ENCODE data around the gene TCN2.

The TCN2 gene

GRCh38 chr22:30646518-30647160 is 39.7 kb downstream of the TCN2 start:
- H3K27ac ChIP-seq: no peak overlapping the region
- TF ChIP-seq CTCF (IDR thresholded peaks at IDR 0.05): no peak
- no peak overlapping the region for H3K4me3 ChIP-seq
- DNase-seq (ENCODE audit: low spot score): no peak

- no peak for DNase-seq (ENCODE audit: low spot score)
- no peak overlapping the region for H3K4me3 ChIP-seq
- no peak for TF ChIP-seq CTCF (IDR thresholded peaks at IDR 0.05)
- no peak overlapping the region for H3K27ac ChIP-seq
Observed at GRCh38 chr22:30647536-30647935, 40.6 kb downstream of the TCN2 start.

GRCh38 chr22:30648825-30649224 is 41.9 kb downstream of the TCN2 start:
- Histone ChIP-seq H3K27ac (no peak overlapping the region), H3K4me3 (no peak overlapping the region)
- DNase-seq (ENCODE audit: low spot score): no peak
- TF ChIP-seq CTCF (IDR thresholded peaks at IDR 0.05): no peak

- no peak for TF ChIP-seq CTCF (IDR thresholded peaks at IDR 0.05)
- Histone ChIP-seq H3K4me3 (no peak overlapping the region), H3K27ac (peak overlapping the region in 1 of 2 donors; percentile 32)
- DNase-seq (ENCODE audit: low spot score): no peak
Observed at GRCh38 chr22:30649430-30650007, 42.5 kb downstream of the TCN2 start.

- Histone ChIP-seq H3K4me3 (no peak overlapping the region), H3K27ac (no peak overlapping the region)
- no peak for TF ChIP-seq CTCF (IDR thresholded peaks at IDR 0.05)
- no peak for DNase-seq (ENCODE audit: low spot score)
Observed at GRCh38 chr22:30650508-30651116, 43.6 kb downstream of the TCN2 start.

- H3K27ac ChIP-seq: no peak overlapping the region
- no peak for TF ChIP-seq CTCF (IDR thresholded peaks at IDR 0.05)
- H3K4me3 ChIP-seq: no peak overlapping the region
- DNase-seq (ENCODE audit: low spot score): no peak
Observed at GRCh38 chr22:30652852-30653251, 45.9 kb downstream of the TCN2 start.

GRCh38 chr22:30654361-30654760 is 47.4 kb downstream of the TCN2 start:
- DNase-seq (ENCODE audit: low spot score): no peak
- H3K27ac ChIP-seq: no peak overlapping the region
- no peak for TF ChIP-seq CTCF (IDR thresholded peaks at IDR 0.05)

More at GRCh38 chr22:30654361-30654760, 47.4 kb downstream of the TCN2 start:
- no peak overlapping the region for H3K4me3 ChIP-seq

Measured in coronary artery (tissue), 2 donors.